T follicular helper cell (primary cell): ENCODE results near the gene ABHD17A.

Experiments
- DNase-seq: peaks from one replicate; pipeline ENCODE4 v3.0.0-alpha.2; 2020; ENCODE audit warnings: low read depth

The ABHD17A gene

DNA sequence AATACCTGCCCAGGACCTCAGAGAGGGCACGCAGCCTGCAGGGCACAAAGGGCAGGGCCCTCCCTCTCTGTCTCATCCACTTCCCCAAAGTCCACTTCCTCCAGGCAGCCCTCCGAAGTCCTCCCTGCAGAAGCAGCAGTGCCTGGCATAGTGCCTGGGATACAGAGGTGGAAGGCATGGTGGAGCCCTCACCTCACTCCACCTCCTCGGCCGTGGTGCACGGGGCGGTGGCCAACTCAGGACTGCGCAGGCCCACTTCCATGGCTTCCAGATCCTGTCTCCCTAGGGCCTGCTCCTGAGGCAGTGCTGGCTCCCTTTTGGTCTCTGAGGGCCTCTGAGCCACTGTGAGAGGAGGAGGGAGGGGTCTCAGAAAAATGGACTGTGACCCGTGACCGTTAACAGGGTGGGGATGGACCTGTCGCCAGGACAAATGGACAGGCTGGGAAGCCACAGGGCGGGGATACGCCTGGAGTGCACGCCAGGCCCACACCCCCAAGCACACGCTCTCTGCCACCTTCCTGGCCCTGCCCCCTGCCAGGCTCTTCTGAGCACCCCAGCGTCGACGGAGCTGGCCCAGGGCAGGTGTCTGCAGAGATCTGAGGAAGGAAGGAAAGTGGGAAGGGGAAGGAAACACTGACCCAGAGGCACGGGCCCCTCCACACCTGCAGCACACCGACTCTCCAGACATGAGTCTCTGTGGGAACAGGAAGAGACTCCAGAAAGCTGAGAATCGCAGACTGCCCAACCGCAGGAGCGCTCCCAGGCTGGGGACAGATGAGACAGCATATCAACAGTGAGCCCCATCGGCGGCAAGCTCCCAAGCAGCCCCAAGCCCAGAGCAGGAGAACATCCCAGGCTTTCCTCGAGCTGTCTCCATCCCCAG, 45.4 kb downstream of the ABHD17A start:
- DNase-seq: no peak

DNA sequence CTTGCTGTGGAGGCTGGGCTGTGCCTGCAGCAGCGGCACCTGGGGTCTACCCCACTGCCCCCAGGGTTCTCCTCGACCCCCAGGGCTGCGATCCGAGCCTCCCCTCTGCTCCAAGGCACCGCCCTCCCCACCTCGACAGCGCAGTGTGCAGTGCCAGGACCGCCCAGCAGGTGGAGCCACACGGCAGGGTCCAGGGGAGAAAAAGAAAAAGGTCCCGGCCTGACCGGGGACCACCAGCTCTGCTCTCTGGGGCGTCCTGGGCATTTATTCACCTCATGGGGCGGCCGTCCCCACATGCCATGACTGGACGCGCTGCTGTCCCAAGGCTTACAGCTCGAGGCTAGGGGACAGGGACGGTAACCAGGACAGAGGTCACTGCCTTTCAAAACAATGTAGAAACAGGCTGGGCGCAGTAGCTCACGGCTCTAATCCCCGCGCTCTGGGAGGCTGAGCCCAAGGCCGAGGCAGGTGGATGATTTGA, 47.6 kb downstream of the ABHD17A start:
- peak; percentile 46 for DNase-seq

DNA sequence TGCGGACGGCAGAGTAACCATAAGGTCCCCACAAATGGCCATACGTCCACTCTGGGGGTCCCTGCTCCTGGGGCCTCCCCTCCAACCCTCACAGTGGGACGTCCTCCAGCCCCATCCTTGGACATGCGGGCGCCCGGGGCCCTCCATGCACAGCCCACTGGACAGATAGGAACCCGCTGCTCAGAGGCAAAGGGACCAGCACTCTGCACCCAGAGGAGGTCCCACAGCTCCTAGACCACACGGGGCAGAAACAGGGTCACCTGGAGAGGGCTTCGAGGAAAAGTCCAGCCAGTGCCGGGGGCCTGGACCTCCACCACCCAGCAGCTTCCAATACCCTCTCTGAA, 48.1 kb downstream of the ABHD17A start:
- DNase-seq: no peak

GRCh38 chr19:1836458-1837221, 48.7 kb downstream of the ABHD17A start:
- no peak for DNase-seq

DNA sequence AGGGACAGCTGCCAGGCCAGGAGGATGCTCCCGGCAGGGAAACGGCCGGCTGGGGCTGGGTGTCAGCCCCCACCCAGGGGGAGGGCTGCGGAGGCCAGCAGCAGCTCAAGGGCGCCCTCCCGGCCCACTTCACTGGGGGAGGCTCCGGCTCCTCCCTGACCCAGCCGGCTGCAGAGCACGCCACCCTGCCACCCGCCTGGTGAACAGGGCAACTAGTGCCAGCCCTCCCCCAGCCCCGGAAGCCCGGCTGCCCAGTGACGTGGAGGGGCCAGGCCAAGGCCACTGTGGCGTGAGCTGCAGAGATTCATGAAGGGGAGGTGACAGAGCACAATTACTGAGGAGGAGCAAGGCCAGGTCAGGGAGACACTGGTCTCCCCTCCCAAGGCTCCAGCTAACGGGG, 51.8 kb downstream of the ABHD17A start:
- no peak for DNase-seq

DNA sequence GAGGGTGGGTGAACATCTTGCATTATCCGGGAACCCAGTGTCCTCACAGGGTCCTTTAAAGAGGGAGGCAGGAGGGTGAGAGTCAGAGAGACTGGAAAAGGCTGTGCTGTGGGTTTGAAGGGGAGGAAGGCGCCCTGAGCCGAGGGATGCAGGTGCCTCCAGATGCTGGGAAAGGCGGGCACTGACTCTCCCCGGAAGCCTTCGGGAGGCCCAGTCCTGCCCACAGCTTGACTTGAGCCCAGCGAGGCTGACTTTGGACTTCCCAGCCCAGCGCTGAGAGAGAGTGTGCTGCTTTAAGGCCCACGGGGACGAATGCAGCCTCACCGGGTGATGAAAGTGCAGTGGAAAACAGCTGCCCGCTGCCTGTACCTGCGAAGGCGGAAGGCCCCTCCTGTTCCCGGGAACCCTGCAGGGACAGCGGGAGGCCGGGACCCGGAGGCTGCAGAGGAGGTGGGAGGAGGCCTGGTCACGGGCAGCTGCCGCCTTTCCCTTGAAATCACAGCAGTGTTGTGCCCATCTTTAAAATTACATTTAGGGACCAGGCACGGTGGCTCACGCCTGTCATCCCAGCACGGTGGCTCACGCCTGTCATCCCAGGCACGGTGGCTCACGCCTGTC, 53.1 kb downstream of the ABHD17A start:
- DNase-seq: no peak

DNA sequence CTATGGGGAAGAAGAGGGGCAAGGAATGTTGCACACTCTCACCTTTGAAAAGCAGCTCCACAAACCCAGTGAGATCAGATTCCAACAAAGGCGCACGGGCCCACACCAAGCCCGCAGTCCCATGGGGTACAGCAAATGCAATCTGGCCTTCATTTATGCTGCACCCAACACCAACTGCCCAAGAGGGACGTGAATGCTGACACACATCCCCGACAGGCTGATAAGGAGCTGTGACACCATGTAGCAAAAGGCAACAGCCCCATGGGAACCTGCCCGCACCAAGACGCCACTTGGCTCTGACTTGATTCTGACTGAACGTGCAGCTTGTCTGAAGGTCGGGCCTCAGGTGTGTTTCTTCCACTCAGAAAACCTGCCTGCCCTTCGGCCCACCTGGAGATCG, 54.3 kb downstream of the ABHD17A start:
- no peak for DNase-seq

DNA sequence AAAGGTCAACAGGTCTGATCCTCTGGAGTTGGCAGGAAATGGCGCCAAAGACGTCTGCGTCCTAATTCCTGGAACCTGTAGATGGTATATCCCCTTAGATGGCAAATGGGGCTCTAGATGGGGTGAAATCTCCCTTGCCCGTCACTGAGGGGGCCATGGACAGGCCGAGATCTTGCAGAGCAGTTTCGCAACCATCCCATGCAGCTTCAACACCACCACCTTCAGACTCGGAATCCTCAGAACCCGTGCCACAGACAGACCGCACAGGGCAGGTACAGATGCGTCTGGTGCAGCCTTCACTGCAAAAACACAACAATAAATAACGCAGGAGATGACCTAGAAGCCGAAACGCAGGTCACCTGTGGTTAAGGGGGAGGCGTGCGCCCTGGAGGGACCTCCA, 54.7 kb downstream of the ABHD17A start:
- DNase-seq: no peak

DNA sequence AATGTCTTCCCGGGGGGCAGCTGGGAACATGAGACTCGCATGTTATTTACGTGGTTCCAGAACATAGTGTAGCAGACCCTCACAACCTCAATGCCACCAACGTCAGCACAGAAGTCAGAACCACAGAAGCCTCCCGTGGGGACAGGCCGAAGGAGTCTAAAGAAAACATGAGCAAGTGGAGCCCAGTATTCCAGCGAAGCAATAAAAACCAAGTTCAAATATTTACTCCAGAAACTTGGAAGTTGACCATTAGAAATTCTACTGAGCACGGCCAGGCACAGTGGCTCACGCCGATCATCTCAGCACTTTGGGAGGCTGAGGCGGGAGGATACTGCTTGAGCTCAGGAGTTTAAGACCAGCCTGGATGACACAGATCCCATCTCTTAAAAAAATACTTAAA, 55.3 kb downstream of the ABHD17A start:
- DNase-seq: no peak

DNA sequence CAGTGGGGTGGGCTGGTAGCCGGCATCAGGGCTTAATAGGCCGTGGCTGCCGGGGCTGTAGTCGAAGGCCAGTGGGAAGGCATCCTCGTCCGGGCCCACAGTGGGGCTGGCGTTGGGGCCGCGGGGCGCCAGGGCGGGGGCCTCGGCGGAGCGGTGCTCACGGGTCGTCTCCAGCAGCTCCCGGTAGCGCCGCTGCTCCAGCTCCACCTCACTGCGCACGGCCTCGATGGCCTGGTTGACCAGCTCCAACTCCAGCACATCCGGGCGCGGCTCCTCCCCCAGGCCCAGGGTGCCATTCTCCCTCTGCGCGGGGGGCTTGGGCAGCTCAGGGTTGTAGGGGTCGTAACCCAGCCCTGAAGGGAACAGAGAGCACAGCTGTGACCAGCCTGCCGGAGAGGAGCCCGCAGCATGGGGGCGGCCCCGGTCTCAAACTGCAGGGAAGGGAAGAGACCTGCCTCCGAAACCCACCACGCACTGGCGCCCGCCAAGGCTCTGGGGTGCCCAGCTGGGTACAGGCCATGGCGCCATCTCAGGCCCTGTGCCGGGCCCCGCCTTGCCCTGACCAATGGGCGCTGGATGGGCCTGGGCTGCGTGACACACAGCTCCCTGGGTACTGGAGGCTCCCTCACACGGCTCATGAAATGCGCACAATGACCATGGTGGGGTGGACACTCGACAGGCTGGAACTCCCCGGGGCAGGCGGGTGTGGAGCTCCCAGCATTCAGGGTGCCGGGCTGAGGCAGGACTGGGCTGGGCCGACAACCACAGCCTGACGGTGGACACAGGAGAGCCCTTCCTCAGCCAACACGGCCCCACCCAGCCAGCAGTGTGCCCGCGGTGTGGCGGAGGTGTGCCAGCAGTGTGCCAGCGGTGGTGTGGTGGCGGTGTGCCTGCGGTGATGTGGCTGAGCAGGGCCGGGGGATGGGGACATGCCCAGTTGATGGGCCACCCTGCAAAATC, 56.7 kb downstream of the ABHD17A start:
- DNase-seq: no peak

GRCh38 chr19:1827566-1828278, 57.6 kb downstream of the ABHD17A start:
- no peak for DNase-seq
